Right lung (tissue), 5 donors: ENCODE data around the gene ACTL8. TPM values are rescaled to one million over a fixed set of nuclear protein-coding genes. Genes with fewer than 3 reads are reported as not detected.

ENCODE experiments used
- DNase-seq, 2 donors: peaks; one replicate each; pipeline ENCODE4 v3.0.0-alpha.2; 2013
- polyA plus RNA-seq, 5 donors: library from polyadenylated mRNA; unstranded; fragments of 120-200 nt; gene quantifications; one replicate each; pipeline versions ENCODE4 v1.2.1 to v1.2.3, GENCODE V29; 2013; ENCODE audit warnings: inconsistent platforms in 1 of 5, low replicate concordance in 1 of 5; ENCODE audit not compliant: insufficient read length in 5 of 5, insufficient read depth in 1 of 5

The ACTL8 gene
- polyA plus RNA-seq, 5 donors = not detected

GRCh38 chr1:17875171-17875881 is 120.2 kb downstream of the ACTL8 start:
- DNase-seq = no peak

GRCh38 chr1:17875882-17876280 is 120.7 kb downstream of the ACTL8 start:
- DNase-seq = no peak

Other genes with a start within 250 kb of the ACTL8 start
- 10 to 100 TPM; 13.8 to 23.0 (median 18.7) TPM for gene ARHGEF10L, start 215.6 kb upstream of the ACTL8 start, polyA plus RNA-seq